Measurements from ENCODE around the gene RGS7. TPM values are rescaled to one million over a fixed set of nuclear protein-coding genes. Genes with fewer than 3 reads are reported as not detected.

RGS7 gene
- total and polyA plus RNA-seq, 2 of the 8 experiments (the other 6 are each of a cell fraction or from before 2014, with no cell fraction given), result 1.6 to 3.0 TPM

DNA sequence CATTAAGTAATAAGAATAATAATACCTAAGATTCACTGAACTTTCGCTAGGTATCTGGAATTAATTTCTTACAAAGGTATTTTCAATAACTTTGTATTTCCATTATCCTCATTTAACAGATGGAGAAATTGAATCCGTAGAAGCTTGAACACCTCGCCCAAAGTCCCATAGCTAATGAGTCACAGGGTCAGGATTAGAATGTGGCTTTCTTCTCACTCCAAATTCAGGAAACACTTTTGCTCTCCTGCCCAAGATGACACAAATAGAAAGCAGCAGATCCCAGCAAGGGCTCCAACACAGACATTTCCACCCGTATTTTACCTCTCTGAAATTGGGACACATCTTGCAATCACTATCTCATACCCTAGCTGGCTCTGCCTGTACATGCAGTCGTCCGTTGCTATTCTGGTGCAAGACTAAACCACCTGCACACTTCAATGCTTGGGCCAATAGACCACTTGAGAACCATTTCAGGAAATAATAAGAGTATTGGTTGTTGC is 619.2 kb downstream of the RGS7 start:
- no peak overlapping the region for H3K4me3 ChIP-seq (ENCODE audit: extremely low read depth in 1 of 4, insufficient read depth in 2 of 4, low read depth in 3 of 4, low read length in 4 of 4)
- no peaks in the 10 kb centered on the region for H3K27me3 ChIP-seq (replicated peaks in 1 of 4; ENCODE audit: control insufficient read depth in 3 of 4, extremely low read depth in 1 of 4, insufficient read depth in 3 of 4, low read length in 3 of 4)
- H3K9ac ChIP-seq (replicated peaks in 1 of 4; ENCODE audit: extremely low read depth in 1 of 4, low read depth in 3 of 4, low read length in 3 of 4), result no peak overlapping the region
- H3K36me3 ChIP-seq (ENCODE audit: control insufficient read depth in 2 of 4, insufficient read depth in 4 of 4, low read length in 3 of 4), result no peaks in the 10 kb centered on the region
- H2BK20ac ChIP-seq (ENCODE audit: low read length), result no peak overlapping the region
- no peak for DNase-seq (ENCODE audit: low read depth in 1 of 2, low spot score in 2 of 2)
- no peak overlapping the region for H3K4ac ChIP-seq (replicated peaks; ENCODE audit: insufficient read length, low read depth, low read length)
- no peak overlapping the region for H2BK5ac ChIP-seq (ENCODE audit: low read depth, low read length)
- no peak overlapping the region for H4K5ac ChIP-seq (ENCODE audit: insufficient read length, low read depth, low read length)
- no peaks in the 10 kb centered on the region for H3K23me2 ChIP-seq (ENCODE audit: low read depth, low read length)
- H3K56ac ChIP-seq (replicated peaks; ENCODE audit: insufficient read length, low read depth, low read length), result no peak overlapping the region
- no peak for FAIRE-seq
- ChIA-PET POLR2A (ENCODE audit: partially characterized antibody) (no interaction called here), CTCF (ENCODE audit: partially characterized antibody) (interaction anchor here (0.7 to 0.9 kb wide), 2 partner anchors 8 to 9 kb away, joined by 3 to 4 read pairs; no protein-coding TSS in a partner anchor)
- no peak overlapping the region for H2BK12ac ChIP-seq (ENCODE audit: low read depth, low read length)
- no peak overlapping the region for H3K27ac ChIP-seq (ENCODE audit: low read depth, low read length)
- H3K18ac ChIP-seq (ENCODE audit: extremely low read depth, low read length), result no peak overlapping the region
- H3K4me1 ChIP-seq (replicated peaks in 1 of 4; ENCODE audit: control insufficient read depth in 3 of 4, insufficient read depth in 4 of 4, low read length in 3 of 4), result no peaks in the 10 kb centered on the region
- WGBS, 2 experiments (ENCODE audit: extremely low coverage in 1 of 2, insufficient coverage in 1 of 2, insufficient read length in 1 of 2, insufficient replicate concordance in 2 of 2, low coverage in 1 of 2, low lambda C conversion rate in 2 of 2, missing lambda C conversion rate in 1 of 2), result 94% methylated on average over 6 of the region's 6 CpGs; no CpG with 5 or more reads in 1 of the 2 experiments
- no peak overlapping the region for H4K91ac ChIP-seq (replicated peaks; ENCODE audit: insufficient read length, low read length)
- no peak overlapping the region for H3K4me2 ChIP-seq (ENCODE audit: insufficient read depth in 1 of 2, low read depth in 2 of 2, low read length in 2 of 2)
- no peaks in the 10 kb centered on the region for H3K9me3 ChIP-seq (ENCODE audit: insufficient read depth in 2 of 2, low read depth in 1 of 2, low read length in 1 of 2)
- no peak overlapping the region for H2BK15ac ChIP-seq (ENCODE audit: low read length)
- H2BK120ac ChIP-seq (replicated peaks; ENCODE audit: low read depth, low read length), result no peak overlapping the region
- no peaks in the 10 kb centered on the region for H3K79me1 ChIP-seq (ENCODE audit: low read depth, low read length)
- no peak overlapping the region for H3K14ac ChIP-seq (ENCODE audit: insufficient read length)
- H3K79me2 ChIP-seq (ENCODE audit: control insufficient read depth in 1 of 2, insufficient read depth in 2 of 2, low read length in 2 of 2), result no peaks in the 10 kb centered on the region
- no peaks in the 10 kb centered on the region for H4K20me1 ChIP-seq (replicated peaks in 1 of 2; ENCODE audit: control insufficient read depth in 1 of 2, insufficient read depth in 2 of 2, low read length in 2 of 2)
- no peak overlapping the region for H3K23ac ChIP-seq (ENCODE audit: insufficient read length)
- no peak overlapping the region for H2AFZ ChIP-seq (ENCODE audit: low read length)
- TF ChIP-seq SUZ12 (IDR thresholded peaks at IDR 0.05; ENCODE audit: low read length) (no peak), KDM4A (IDR thresholded peaks at IDR 0.05; ENCODE audit: low read depth, low read length, severe bottlenecking) (no peak), EGR1 (IDR thresholded peaks at IDR 0.05; ENCODE audit: borderline replicate concordance, low read depth, low read length) (no peak), BRCA1 (IDR thresholded peaks at IDR 0.05; ENCODE audit: low read depth, low read length) (no peak), POU5F1 (IDR thresholded peaks at IDR 0.05; ENCODE audit: low read depth, low read length) (no peak), EZH2 (IDR thresholded peaks at IDR 0.05; ENCODE audit: low read depth, low read length, severe bottlenecking) (no peak), POLR2AphosphoS5 (IDR thresholded peaks at IDR 0.05; ENCODE audit: low read depth, low read length) (no peak), CBX5 (IDR thresholded peaks at IDR 0.05; ENCODE audit: low read depth, low read length) (no peak), JUN (IDR thresholded peaks at IDR 0.05; ENCODE audit: low read depth, low read length) (no peak), CHD1 (IDR thresholded peaks at IDR 0.05; ENCODE audit: low read depth, low read length) (no peak)
- TF ChIP-seq, protein P1, sequence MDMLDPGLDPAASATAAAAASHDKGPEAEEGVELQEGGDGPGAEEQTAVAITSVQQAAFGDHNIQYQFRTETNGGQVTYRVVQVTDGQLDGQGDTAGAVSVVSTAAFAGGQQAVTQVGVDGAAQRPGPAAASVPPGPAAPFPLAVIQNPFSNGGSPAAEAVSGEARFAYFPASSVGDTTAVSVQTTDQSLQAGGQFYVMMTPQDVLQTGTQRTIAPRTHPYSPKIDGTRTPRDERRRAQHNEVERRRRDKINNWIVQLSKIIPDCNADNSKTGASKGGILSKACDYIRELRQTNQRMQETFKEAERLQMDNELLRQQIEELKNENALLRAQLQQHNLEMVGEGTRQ (IDR thresholded peaks at IDR 0.05; ENCODE audit: low read length), result no peak
- TF ChIP-seq, protein P2, sequence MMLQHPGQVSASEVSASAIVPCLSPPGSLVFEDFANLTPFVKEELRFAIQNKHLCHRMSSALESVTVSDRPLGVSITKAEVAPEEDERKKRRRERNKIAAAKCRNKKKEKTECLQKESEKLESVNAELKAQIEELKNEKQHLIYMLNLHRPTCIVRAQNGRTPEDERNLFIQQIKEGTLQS (IDR thresholded peaks at IDR 0.05; ENCODE audit: insufficient read depth, low read depth, low read length), result no peak
- H4K8ac ChIP-seq (ENCODE audit: extremely low read depth, insufficient read depth, low read length), result no peak overlapping the region
- no peak overlapping the region for H2AK5ac ChIP-seq (ENCODE audit: low read depth, low read length)
